ENCODE measurements around the gene RPS6KC1.

Gene RPS6KC1

DNA sequence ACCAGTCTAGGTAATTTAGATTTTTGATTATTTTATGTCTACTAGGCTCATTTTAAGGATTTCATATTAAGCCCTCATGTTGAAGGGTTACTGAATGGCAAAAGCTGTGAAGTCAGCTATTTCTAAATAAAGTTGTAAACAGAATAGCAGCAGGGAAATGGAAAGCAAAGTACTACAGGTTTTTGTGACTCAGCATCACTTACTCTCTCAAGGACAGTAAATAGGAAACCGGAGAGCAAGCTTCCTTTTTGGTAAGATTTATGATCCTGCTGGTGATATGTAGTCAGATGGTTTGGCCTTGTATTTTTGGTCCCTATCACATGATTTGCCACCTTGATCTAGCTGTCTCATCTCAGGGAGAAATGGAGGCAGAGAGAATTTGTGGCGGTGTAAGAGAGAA lies 226.0 kb downstream of the RPS6KC1 start:
- H3K27ac ChIP-seq (ENCODE audit: low read depth, low read length, poor library complexity, severe bottlenecking): no peak overlapping the region
- no peak overlapping the region for H3K4me2 ChIP-seq (ENCODE audit: low read length)
- no peaks in the 10 kb centered on the region for H3K79me2 ChIP-seq (ENCODE audit: insufficient read depth, low read length)
- no peaks in the 10 kb centered on the region for H4K20me1 ChIP-seq (ENCODE audit: insufficient read depth, low read length)
- no peaks in the 10 kb centered on the region for H3K9me3 ChIP-seq (ENCODE audit: low read length)
- H3K9me2 ChIP-seq (ENCODE audit: low read depth, low read length): no peaks in the 10 kb centered on the region
- H3K9ac ChIP-seq (ENCODE audit: low read length): no peak overlapping the region
- H3F3A ChIP-seq (ENCODE audit: insufficient read depth, low read length): no peaks in the 10 kb centered on the region
- H3K4me3 ChIP-seq (ENCODE audit: low read depth, low read length, poor library complexity, severe bottlenecking): no peak overlapping the region
- no peak overlapping the region for H2AFZ ChIP-seq (ENCODE audit: low read length)
- no peak for TF ChIP-seq EZH2 (IDR thresholded peaks at IDR 0.05; ENCODE audit: borderline replicate concordance, low read length)
- TF ChIP-seq, protein P1, sequence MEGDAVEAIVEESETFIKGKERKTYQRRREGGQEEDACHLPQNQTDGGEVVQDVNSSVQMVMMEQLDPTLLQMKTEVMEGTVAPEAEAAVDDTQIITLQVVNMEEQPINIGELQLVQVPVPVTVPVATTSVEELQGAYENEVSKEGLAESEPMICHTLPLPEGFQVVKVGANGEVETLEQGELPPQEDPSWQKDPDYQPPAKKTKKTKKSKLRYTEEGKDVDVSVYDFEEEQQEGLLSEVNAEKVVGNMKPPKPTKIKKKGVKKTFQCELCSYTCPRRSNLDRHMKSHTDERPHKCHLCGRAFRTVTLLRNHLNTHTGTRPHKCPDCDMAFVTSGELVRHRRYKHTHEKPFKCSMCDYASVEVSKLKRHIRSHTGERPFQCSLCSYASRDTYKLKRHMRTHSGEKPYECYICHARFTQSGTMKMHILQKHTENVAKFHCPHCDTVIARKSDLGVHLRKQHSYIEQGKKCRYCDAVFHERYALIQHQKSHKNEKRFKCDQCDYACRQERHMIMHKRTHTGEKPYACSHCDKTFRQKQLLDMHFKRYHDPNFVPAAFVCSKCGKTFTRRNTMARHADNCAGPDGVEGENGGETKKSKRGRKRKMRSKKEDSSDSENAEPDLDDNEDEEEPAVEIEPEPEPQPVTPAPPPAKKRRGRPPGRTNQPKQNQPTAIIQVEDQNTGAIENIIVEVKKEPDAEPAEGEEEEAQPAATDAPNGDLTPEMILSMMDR (IDR thresholded peaks at IDR 0.05; ENCODE audit: low read length): no peak
- H3K36me3 ChIP-seq (ENCODE audit: insufficient read depth, low read length): no peaks in the 10 kb centered on the region
- no peaks in the 10 kb centered on the region for H3K27me3 ChIP-seq (ENCODE audit: insufficient read depth, low read length)
- H3K4me1 ChIP-seq (ENCODE audit: insufficient read depth, low read length, severe bottlenecking): no peaks in the 10 kb centered on the region

DNA sequence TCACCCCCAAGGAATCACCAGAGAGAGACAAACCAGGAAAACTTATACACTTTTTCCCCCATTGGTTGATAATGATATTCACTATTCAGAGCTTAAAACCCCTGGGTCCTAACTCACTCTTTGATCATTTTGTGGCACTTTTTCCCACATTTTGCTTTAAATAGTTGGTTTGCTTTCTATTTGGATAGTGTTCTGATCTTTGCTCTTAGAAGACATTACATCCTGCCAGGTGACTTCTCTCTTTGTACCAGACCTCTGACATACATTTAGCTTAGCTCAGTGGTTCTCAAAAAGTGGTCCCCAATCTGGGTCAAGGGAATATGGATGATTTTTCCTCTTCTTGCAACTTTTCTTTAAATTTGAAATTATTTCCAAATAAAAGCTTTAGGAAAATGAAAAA lies 228.4 kb downstream of the RPS6KC1 start:
- Histone ChIP-seq H3K9me2 (ENCODE audit: low read depth, low read length) (no peaks in the 10 kb centered on the region), H3K9ac (ENCODE audit: low read length) (no peak overlapping the region), H3K27me3 (ENCODE audit: insufficient read depth, low read length) (no peaks in the 10 kb centered on the region), H4K20me1 (ENCODE audit: insufficient read depth, low read length) (no peaks in the 10 kb centered on the region), H3K79me2 (ENCODE audit: insufficient read depth, low read length) (no peaks in the 10 kb centered on the region), H3K27ac (ENCODE audit: low read depth, low read length, poor library complexity, severe bottlenecking) (no peak overlapping the region), H3F3A (ENCODE audit: insufficient read depth, low read length) (no peaks in the 10 kb centered on the region), H3K4me2 (ENCODE audit: low read length) (no peak overlapping the region), H2AFZ (ENCODE audit: low read length) (no peak overlapping the region), H3K36me3 (ENCODE audit: insufficient read depth, low read length) (no peaks in the 10 kb centered on the region), H3K4me1 (ENCODE audit: insufficient read depth, low read length, severe bottlenecking) (no peaks in the 10 kb centered on the region), H3K4me3 (ENCODE audit: low read depth, low read length, poor library complexity, severe bottlenecking) (no peak overlapping the region), H3K9me3 (ENCODE audit: low read length) (no peaks in the 10 kb centered on the region)
- no peak for TF ChIP-seq EZH2 (IDR thresholded peaks at IDR 0.05; ENCODE audit: borderline replicate concordance, low read length)
- TF ChIP-seq, protein P1 (IDR thresholded peaks at IDR 0.05; ENCODE audit: low read length): no peak

DNA sequence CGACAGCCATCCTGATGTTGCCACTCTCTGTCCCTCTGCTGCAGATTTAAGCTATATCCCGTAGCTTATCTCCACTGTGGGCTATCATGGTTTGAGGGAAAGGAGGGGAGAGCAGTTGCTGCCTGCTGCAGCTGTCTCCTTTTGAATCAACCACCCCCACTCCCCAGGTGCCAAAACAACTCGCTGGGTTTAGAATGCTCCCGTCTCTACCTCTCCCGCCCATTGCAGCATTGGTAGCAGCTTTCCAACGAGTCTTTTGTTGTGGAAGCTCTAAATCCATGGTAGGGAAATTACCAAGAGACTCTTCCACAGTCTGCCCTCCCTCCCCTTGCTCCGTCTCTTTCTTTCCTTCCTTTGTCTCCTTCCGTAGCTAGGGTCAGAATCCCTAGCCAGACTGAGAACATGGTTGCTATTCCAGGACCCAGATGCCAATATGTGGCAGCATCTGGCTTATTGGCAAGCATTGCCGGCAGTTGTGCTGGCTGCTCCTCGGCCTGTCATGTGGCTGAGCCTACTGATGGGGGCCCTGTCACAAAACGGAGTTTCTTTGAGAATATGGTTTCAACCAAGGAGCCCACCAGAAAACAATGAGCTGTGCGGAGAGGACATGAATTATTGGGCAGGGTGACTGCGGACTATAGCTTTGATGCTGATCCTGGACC lies 230.7 kb downstream of the RPS6KC1 start:
- H2AFZ ChIP-seq (ENCODE audit: low read length): no peak overlapping the region
- no peaks in the 10 kb centered on the region for H3K27me3 ChIP-seq (ENCODE audit: insufficient read depth, low read length)
- H3K9me3 ChIP-seq (ENCODE audit: low read length): no peaks in the 10 kb centered on the region
- no peak overlapping the region for H3K4me2 ChIP-seq (ENCODE audit: low read length)
- no peak for TF ChIP-seq EZH2 (IDR thresholded peaks at IDR 0.05; ENCODE audit: borderline replicate concordance, low read length)
- TF ChIP-seq, protein P1 (IDR thresholded peaks at IDR 0.05; ENCODE audit: low read length): no peak
- no peaks in the 10 kb centered on the region for H3K9me2 ChIP-seq (ENCODE audit: low read depth, low read length)
- no peaks in the 10 kb centered on the region for H3K36me3 ChIP-seq (ENCODE audit: insufficient read depth, low read length)
- no peak overlapping the region for H3K4me3 ChIP-seq (ENCODE audit: low read depth, low read length, poor library complexity, severe bottlenecking)
- no peak overlapping the region for H3K9ac ChIP-seq (ENCODE audit: low read length)
- H3K27ac ChIP-seq (ENCODE audit: low read depth, low read length, poor library complexity, severe bottlenecking): no peak overlapping the region
- H3K79me2 ChIP-seq (ENCODE audit: insufficient read depth, low read length): no peaks in the 10 kb centered on the region
- H3F3A ChIP-seq (ENCODE audit: insufficient read depth, low read length): no peaks in the 10 kb centered on the region
- no peaks in the 10 kb centered on the region for H3K4me1 ChIP-seq (ENCODE audit: insufficient read depth, low read length, severe bottlenecking)
- H4K20me1 ChIP-seq (ENCODE audit: insufficient read depth, low read length): no peaks in the 10 kb centered on the region

Data from OCI-LY1 (cell line).